ENCODE results near the gene ABTB2. TPM values are rescaled to one million over a fixed set of nuclear protein-coding genes. Genes with fewer than 3 reads are reported as not detected.

The ABTB2 gene
- total and polyA plus RNA-seq, 2 experiments from 2014 or later, result 8.7 to 9.9 TPM

DNA sequence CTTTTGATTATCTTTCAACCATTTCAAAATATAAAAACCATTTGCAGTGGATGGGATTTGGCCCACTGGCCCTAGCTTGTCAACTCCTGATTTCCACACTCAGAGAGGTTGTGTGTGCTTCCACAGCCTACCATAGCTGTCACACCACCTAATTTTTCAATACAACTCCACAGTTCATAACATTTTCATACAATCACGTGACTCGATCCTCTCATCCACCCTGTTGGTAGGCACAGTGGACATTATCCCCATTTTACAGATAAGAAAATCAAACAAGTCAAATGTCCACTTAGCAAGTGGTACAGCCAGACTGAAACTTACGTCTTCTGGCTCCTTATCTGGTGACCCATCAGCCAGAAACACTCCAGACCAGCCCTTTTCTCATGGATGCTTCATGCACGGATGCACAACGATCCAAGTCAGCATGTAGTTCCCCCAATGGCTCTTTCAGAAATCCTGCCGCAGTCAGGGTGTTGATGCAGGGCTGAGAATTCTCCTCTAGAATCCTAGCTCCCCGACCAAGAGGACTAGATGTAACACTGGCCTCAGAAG, 88.0 kb downstream of the ABTB2 start:
- Histone ChIP-seq H3K4me1 (ENCODE audit: insufficient read depth) (peaks cover 22% of the 10 kb centered on the region), H3K9me3 (ENCODE audit: low read depth) (no peaks in the 10 kb centered on the region), H3K79me2 (ENCODE audit: insufficient read depth) (peaks cover 14% of the 10 kb centered on the region), H3K36me3 (ENCODE audit: low read depth) (no peaks in the 10 kb centered on the region), H4K20me1 (ENCODE audit: insufficient read depth) (no peaks in the 10 kb centered on the region), H3K4me3 (no peak overlapping the region), H3K9me2 (ENCODE audit: insufficient read depth) (no peaks in the 10 kb centered on the region), H2AFZ (no peak overlapping the region), H3K4me2 (ENCODE audit: unreplicated experiment) (no peak overlapping the region), H3K27me3 (replicated peaks; ENCODE audit: insufficient read depth) (no peaks in the 10 kb centered on the region), H3K9ac (no peak overlapping the region), H3K27ac (no peak overlapping the region), H3F3A (ENCODE audit: insufficient read depth) (peaks cover 20% of the 10 kb centered on the region)
- DNase-seq, result no peak
- in situ Hi-C loops (cut with MboI), result no loop called here
- no peak for TF ChIP-seq EZH2phosphoT487 (IDR thresholded peaks at IDR 0.05; ENCODE audit: insufficient read depth, low read depth)
- no peak for TF ChIP-seq EZH2 (IDR thresholded peaks at IDR 0.05; ENCODE audit: insufficient read depth, poor library complexity, severe bottlenecking)
- WGBS, 2 experiments (ENCODE audit: low coverage in 1 of 2, low lambda C conversion rate in 2 of 2, missing lambda C conversion rate in 2 of 2), result 92 to 94% methylated on average over 7 of the region's 7 CpGs

DNA sequence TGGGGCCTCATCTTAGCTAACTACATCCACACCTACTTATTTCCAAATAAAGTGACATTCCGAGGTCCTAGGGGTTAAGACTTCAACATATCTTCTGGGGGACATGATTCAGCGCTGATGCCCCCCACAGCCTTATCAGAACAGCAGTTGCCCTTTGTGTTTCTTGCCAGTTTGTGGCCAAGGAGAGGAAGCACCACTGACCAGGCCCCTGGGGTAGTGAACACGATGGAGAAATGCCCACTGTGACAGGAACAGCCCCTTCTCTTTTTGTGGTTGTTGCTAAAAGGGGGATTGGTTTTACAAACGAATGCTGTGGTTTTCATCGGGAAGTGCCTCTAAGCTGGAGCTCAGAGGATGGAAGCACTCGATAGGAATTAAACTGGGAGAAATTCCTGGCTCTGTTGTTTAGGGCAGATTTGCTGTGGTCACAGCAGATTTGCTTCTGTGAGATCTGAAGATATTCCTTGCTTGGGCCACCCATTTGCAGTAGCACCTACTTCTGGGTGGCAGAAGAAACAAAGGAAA, 88.8 kb downstream of the ABTB2 start:
- Histone ChIP-seq H3K9me3 (ENCODE audit: low read depth) (no peaks in the 10 kb centered on the region), H3K4me2 (ENCODE audit: unreplicated experiment) (no peak overlapping the region), H2AFZ (no peak overlapping the region), H3K27ac (no peak overlapping the region), H3K36me3 (ENCODE audit: low read depth) (no peaks in the 10 kb centered on the region), H3K79me2 (ENCODE audit: insufficient read depth) (peaks cover 22% of the 10 kb centered on the region), H3K4me3 (no peak overlapping the region), H3K27me3 (replicated peaks; ENCODE audit: insufficient read depth) (no peaks in the 10 kb centered on the region), H3K4me1 (ENCODE audit: insufficient read depth) (peaks cover 15% of the 10 kb centered on the region), H3F3A (ENCODE audit: insufficient read depth) (peaks cover 17% of the 10 kb centered on the region), H3K9ac (no peak overlapping the region), H4K20me1 (ENCODE audit: insufficient read depth) (no peaks in the 10 kb centered on the region), H3K9me2 (ENCODE audit: insufficient read depth) (no peaks in the 10 kb centered on the region)
- in situ Hi-C loops (cut with MboI), result no loop called here
- 80 to 82% methylated on average over 6 of the region's 6 CpGs for WGBS, 2 experiments (ENCODE audit: low coverage in 1 of 2, low lambda C conversion rate in 2 of 2, missing lambda C conversion rate in 2 of 2)
- DNase-seq, result no peak
- no peak for TF ChIP-seq EZH2 (IDR thresholded peaks at IDR 0.05; ENCODE audit: insufficient read depth, poor library complexity, severe bottlenecking)
- TF ChIP-seq EZH2phosphoT487 (IDR thresholded peaks at IDR 0.05; ENCODE audit: insufficient read depth, low read depth), result no peak

DNA sequence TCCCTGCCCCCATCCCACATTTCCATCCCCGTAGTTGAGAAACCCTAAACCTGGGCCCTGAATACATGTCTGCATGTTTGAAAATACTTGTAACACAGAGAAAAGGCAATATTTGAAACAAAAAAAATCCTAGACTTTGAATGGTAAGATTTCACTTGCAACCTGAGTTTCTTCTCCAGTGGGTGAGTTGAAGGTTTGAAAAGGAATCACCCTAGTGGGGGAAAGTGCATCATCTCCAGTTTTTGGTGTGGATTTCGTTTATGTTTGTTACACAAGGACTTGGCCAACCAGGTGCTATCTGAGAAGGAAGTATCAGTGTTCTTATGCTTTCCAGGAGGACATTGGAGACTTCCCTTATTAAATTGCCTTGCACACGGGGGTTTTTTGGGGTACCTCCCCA, 90.4 kb downstream of the ABTB2 start:
- H4K20me1 ChIP-seq (ENCODE audit: insufficient read depth), result no peaks in the 10 kb centered on the region
- in situ Hi-C loops (cut with MboI), result no loop called here
- H3K4me2 ChIP-seq (ENCODE audit: unreplicated experiment), result no peak overlapping the region
- no peak overlapping the region for H3K4me3 ChIP-seq
- H2AFZ ChIP-seq, result no peak overlapping the region
- H3K4me1 ChIP-seq (ENCODE audit: insufficient read depth), result peaks cover 23% of the 10 kb centered on the region
- H3K9me3 ChIP-seq (ENCODE audit: low read depth), result no peaks in the 10 kb centered on the region
- H3K79me2 ChIP-seq (ENCODE audit: insufficient read depth), result peaks cover 30% of the 10 kb centered on the region
- H3K9me2 ChIP-seq (ENCODE audit: insufficient read depth), result no peaks in the 10 kb centered on the region
- peaks cover 17% of the 10 kb centered on the region for H3F3A ChIP-seq (ENCODE audit: insufficient read depth)
- no peaks in the 10 kb centered on the region for H3K27me3 ChIP-seq (replicated peaks; ENCODE audit: insufficient read depth)
- no peaks in the 10 kb centered on the region for H3K36me3 ChIP-seq (ENCODE audit: low read depth)
- TF ChIP-seq EZH2 (IDR thresholded peaks at IDR 0.05; ENCODE audit: insufficient read depth, poor library complexity, severe bottlenecking) (no peak), EZH2phosphoT487 (IDR thresholded peaks at IDR 0.05; ENCODE audit: insufficient read depth, low read depth) (no peak)
- no peak overlapping the region for H3K27ac ChIP-seq
- DNase-seq, result no peak
- no peak overlapping the region for H3K9ac ChIP-seq
- WGBS, 2 experiments (ENCODE audit: low coverage in 1 of 2, low lambda C conversion rate in 2 of 2, missing lambda C conversion rate in 2 of 2), result 52 to 66% methylated on average over 3 of the region's 3 CpGs

GRCh38 chr11:34267013-34267412, 90.8 kb downstream of the ABTB2 start:
- Histone ChIP-seq H3K9ac (no peak overlapping the region), H3K9me3 (ENCODE audit: low read depth) (no peaks in the 10 kb centered on the region), H3K4me2 (ENCODE audit: unreplicated experiment) (no peak overlapping the region), H3K4me3 (no peak overlapping the region), H4K20me1 (ENCODE audit: insufficient read depth) (no peaks in the 10 kb centered on the region), H3K79me2 (ENCODE audit: insufficient read depth) (peaks cover 34% of the 10 kb centered on the region), H3K27ac (0 out of 2 replicates have a peak overlapping the region, but pooled peaks have one; percentile 9), H3K27me3 (replicated peaks; ENCODE audit: insufficient read depth) (no peaks in the 10 kb centered on the region), H3F3A (ENCODE audit: insufficient read depth) (peaks cover 17% of the 10 kb centered on the region), H3K9me2 (ENCODE audit: insufficient read depth) (no peaks in the 10 kb centered on the region), H3K4me1 (ENCODE audit: insufficient read depth) (peaks cover 23% of the 10 kb centered on the region), H2AFZ (no peak overlapping the region), H3K36me3 (ENCODE audit: low read depth) (no peaks in the 10 kb centered on the region)
- no peak for TF ChIP-seq EZH2 (IDR thresholded peaks at IDR 0.05; ENCODE audit: insufficient read depth, poor library complexity, severe bottlenecking)
- no peak for TF ChIP-seq EZH2phosphoT487 (IDR thresholded peaks at IDR 0.05; ENCODE audit: insufficient read depth, low read depth)
- 18 to 20% methylated on average over 9 to 11 of the region's 11 CpGs for WGBS, 2 experiments (ENCODE audit: low coverage in 1 of 2, low lambda C conversion rate in 2 of 2, missing lambda C conversion rate in 2 of 2)
- peak; percentile 60 for DNase-seq
- in situ Hi-C loops (cut with MboI), result no loop called here

Measured in GM23248 (cell line).